IMR-90 (cell line): ENCODE measurements around the gene HCRTR1.

Experiments used
- CEBPB ChIP-seq: IDR thresholded peaks from 2 replicates; pipeline ENCODE4 v1.6.1; 2012; ENCODE audit warnings: low read depth, low read length, improper control_type of control experiment
- CHD1 ChIP-seq: IDR thresholded peaks from 2 replicates; pipeline ENCODE4 v1.6.1; 2012; ENCODE audit warnings: low read depth, low read length, improper control_type of control experiment
- FOS ChIP-seq: fragments of 150-350 bp; IDR thresholded peaks from 2 replicates; pipeline ENCODE4 v1.6.1; 2016; ENCODE audit warnings: low read depth, low read length
- MAFK ChIP-seq: IDR thresholded peaks from 2 replicates; pipeline ENCODE4 v1.6.1; 2012; ENCODE audit warnings: low read depth, low read length, improper control_type of control experiment
- MAZ ChIP-seq: IDR thresholded peaks from 2 replicates; pipeline ENCODE4 v1.6.1; 2012; ENCODE audit warnings: low read depth, mild to moderate bottlenecking, low read length, improper control_type of control experiment, moderate library complexity, borderline replicate concordance
- NFE2L2 ChIP-seq: fragments of 150-350 bp; IDR thresholded peaks from 2 replicates; pipeline ENCODE4 v1.6.1; 2016; ENCODE audit warnings: low read depth, mild to moderate bottlenecking, low read length
- POLR2A ChIP-seq: IDR thresholded peaks from 2 replicates; pipeline ENCODE4 v1.6.1; 2012; ENCODE audit warnings: mild to moderate bottlenecking, low read depth, low read length
- RAD21 ChIP-seq: IDR thresholded peaks from 2 replicates; pipeline ENCODE4 v1.6.1; 2012; ENCODE audit warnings: low read length, improper control_type of control experiment
- RCOR1 ChIP-seq: IDR thresholded peaks from 2 replicates; pipeline ENCODE4 v1.6.1; 2012; ENCODE audit warnings: mild to moderate bottlenecking, low read length, improper control_type of control experiment; ENCODE audit not compliant: insufficient replicate concordance
- RFX5 ChIP-seq: IDR thresholded peaks from 2 replicates; pipeline ENCODE4 v1.8.0; 2012; ENCODE audit warnings: low read depth, mild to moderate bottlenecking, low read length, moderate library complexity
- SMC3 ChIP-seq: fragments of 150-350 bp; IDR thresholded peaks from 2 replicates; pipeline ENCODE4 v1.6.1; 2016; ENCODE audit warnings: low read depth, mild to moderate bottlenecking, antibody characterized with exemption, low read length, moderate library complexity
- TF ChIP-seq, protein P1 (sequence below): conservative IDR thresholded peaks from 2 replicates; pipeline ENCODE4 v1.5.1; 2012; ENCODE audit warnings: mild to moderate bottlenecking, low read depth, low read length, improper control_type of control experiment
- TF ChIP-seq, protein P2 (sequence below): fragments of 150-350 bp; IDR thresholded peaks from 2 replicates; pipeline ENCODE4 v1.6.1; 2017; ENCODE audit warnings: mild to moderate bottlenecking, antibody characterized with exemption, low read length, low read depth
- TF ChIP-seq, protein P3 (sequence below): fragments of 150-350 bp; IDR thresholded peaks from 2 replicates; pipeline ENCODE4 v1.6.1; 2016; ENCODE audit warnings: low read depth, mild to moderate bottlenecking, low read length, moderate library complexity, borderline replicate concordance

DNA sequence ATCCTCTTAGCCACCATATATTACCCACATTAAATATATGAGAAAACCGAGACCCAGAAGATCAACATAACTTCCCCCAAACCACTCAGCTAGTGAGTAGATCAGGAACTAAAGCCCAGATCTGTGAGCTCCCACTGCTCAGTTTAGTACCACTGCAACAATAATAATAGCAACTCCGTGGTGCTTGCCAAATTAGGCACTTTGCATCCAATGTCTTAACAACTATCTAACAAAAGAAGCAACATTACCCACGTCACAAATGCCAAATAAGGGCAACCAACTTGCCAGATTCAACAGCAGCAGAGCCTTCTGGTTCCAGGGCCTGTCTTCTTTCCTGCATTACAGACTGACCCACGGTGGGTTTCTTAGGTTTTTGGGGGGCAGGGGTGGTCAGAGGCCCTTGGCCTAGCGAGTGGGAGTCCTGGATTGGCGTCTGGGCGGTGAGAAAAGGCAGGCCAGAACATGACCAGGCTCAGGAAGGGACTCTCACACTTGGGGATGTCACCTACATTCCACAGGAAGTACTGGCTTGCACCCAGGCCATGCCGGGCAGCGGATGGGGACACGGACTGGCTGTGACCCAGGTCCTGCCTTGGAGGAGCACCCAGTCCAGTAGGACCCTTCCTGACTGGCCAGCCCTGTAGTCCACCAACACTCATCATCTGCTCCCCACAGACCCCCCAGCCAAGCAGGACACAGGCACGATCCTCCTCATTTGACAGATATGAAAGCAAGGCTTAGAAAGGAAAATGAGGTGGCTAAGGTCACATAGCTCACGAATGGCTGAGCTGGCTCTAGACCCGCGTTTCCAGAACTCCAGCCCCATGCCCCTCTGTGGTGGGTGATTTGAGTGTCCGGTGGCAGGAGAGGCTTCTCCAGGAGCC, 4.6 kb downstream of the HCRTR1 start:
- TF ChIP-seq POLR2A (no peak), CEBPB (no peak), RAD21 (no peak), SMC3 (no peak), RFX5 (no peak), RCOR1 (no peak), FOS (no peak), MAFK (no peak), CHD1 (no peak), NFE2L2 (no peak), MAZ (no peak)
- TF ChIP-seq, protein P1, sequence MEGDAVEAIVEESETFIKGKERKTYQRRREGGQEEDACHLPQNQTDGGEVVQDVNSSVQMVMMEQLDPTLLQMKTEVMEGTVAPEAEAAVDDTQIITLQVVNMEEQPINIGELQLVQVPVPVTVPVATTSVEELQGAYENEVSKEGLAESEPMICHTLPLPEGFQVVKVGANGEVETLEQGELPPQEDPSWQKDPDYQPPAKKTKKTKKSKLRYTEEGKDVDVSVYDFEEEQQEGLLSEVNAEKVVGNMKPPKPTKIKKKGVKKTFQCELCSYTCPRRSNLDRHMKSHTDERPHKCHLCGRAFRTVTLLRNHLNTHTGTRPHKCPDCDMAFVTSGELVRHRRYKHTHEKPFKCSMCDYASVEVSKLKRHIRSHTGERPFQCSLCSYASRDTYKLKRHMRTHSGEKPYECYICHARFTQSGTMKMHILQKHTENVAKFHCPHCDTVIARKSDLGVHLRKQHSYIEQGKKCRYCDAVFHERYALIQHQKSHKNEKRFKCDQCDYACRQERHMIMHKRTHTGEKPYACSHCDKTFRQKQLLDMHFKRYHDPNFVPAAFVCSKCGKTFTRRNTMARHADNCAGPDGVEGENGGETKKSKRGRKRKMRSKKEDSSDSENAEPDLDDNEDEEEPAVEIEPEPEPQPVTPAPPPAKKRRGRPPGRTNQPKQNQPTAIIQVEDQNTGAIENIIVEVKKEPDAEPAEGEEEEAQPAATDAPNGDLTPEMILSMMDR = no peak
- TF ChIP-seq, protein P2, sequence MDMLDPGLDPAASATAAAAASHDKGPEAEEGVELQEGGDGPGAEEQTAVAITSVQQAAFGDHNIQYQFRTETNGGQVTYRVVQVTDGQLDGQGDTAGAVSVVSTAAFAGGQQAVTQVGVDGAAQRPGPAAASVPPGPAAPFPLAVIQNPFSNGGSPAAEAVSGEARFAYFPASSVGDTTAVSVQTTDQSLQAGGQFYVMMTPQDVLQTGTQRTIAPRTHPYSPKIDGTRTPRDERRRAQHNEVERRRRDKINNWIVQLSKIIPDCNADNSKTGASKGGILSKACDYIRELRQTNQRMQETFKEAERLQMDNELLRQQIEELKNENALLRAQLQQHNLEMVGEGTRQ = no peak
- TF ChIP-seq, protein P3, sequence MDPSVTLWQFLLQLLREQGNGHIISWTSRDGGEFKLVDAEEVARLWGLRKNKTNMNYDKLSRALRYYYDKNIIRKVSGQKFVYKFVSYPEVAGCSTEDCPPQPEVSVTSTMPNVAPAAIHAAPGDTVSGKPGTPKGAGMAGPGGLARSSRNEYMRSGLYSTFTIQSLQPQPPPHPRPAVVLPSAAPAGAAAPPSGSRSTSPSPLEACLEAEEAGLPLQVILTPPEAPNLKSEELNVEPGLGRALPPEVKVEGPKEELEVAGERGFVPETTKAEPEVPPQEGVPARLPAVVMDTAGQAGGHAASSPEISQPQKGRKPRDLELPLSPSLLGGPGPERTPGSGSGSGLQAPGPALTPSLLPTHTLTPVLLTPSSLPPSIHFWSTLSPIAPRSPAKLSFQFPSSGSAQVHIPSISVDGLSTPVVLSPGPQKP = no peak
